Ovary (tissue), 3 donors: ENCODE data around the gene SULF2.

ENCODE experiments used
- CTCF ChIP-seq, 3 donors: fragments of 450-650 bp in 2 of 3; fragments of 200-600 bp in 1 of 3; IDR thresholded peaks; one replicate each; pipeline versions ENCODE4 v1.5.1 to v1.8.0; 2016 to 2022; ENCODE audit warnings: antibody characterized with exemption in 3 of 3, mild to moderate bottlenecking in 1 of 3
- EP300 ChIP-seq: sonication (generic); formaldehyde crosslinking; IDR thresholded peaks from one replicate; pipeline ENCODE4 v1.6.1; 2017; ENCODE audit warnings: antibody characterized with exemption
- POLR2A ChIP-seq: fragments of 450-650 bp; IDR thresholded peaks from one replicate; pipeline ENCODE4 v1.6.1; 2017; ENCODE audit warnings: antibody characterized with exemption, mild to moderate bottlenecking, moderate library complexity
- donor health status: DM: no; HTN: no; CAD: no.

GRCh38 chr20:47694021-47694818, 91.1 kb downstream of the SULF2 start:
- no peak for TF ChIP-seq CTCF (IDR thresholded peaks at IDR 0.05)
- TF ChIP-seq POLR2A, result no peak
- no peak for TF ChIP-seq EP300
